Loucy (cell line): ENCODE measurements around the gene WASF2.

Experiments used
- EZH2phosphoT487 ChIP-seq: fragments of 200-600 bp; IDR thresholded peaks from 2 replicates; pipeline ENCODE4 v1.6.1; 2018; ENCODE audit warnings: antibody characterized with exemption, mild to moderate bottlenecking, moderate library complexity, borderline replicate concordance
- TF ChIP-seq, protein P1 (sequence below): fragments of 200-600 bp; sonication (generic); conservative IDR thresholded peaks from 2 replicates; pipeline ENCODE4 v1.5.1; 2014; ENCODE audit warnings: mild to moderate bottlenecking, antibody characterized with exemption, low read length

DNA sequence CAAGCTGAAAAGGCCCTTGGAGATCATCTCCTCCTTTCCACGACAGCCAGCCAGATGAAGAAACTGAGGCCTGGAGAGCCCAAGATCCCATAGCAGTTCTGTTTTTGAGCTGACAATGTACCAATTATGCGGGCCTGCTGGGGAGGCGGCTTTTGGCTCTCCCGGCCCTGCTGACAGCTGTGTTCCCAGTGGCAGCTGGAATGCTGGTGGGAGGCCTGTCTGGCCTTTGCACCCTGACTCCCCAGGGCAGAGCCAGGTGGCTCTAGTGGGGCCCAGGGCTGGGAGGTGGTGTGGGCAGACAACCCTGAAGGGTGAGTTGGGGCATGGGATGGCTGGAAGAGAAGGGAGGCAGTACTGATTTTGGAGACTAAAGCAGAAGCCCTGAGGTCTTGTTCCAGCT is 30.7 kb upstream of the WASF2 start:
- TF ChIP-seq, protein P1, sequence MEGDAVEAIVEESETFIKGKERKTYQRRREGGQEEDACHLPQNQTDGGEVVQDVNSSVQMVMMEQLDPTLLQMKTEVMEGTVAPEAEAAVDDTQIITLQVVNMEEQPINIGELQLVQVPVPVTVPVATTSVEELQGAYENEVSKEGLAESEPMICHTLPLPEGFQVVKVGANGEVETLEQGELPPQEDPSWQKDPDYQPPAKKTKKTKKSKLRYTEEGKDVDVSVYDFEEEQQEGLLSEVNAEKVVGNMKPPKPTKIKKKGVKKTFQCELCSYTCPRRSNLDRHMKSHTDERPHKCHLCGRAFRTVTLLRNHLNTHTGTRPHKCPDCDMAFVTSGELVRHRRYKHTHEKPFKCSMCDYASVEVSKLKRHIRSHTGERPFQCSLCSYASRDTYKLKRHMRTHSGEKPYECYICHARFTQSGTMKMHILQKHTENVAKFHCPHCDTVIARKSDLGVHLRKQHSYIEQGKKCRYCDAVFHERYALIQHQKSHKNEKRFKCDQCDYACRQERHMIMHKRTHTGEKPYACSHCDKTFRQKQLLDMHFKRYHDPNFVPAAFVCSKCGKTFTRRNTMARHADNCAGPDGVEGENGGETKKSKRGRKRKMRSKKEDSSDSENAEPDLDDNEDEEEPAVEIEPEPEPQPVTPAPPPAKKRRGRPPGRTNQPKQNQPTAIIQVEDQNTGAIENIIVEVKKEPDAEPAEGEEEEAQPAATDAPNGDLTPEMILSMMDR = no peak
- no peak for TF ChIP-seq EZH2phosphoT487
